GM12864 (cell line): Measurements from ENCODE around the gene CST5.
"Not testable (repeated sequence)": the region's sequence is repeated elsewhere in the genome, so short reads cannot be mapped to it uniquely, and the experiment has no call there.

Source experiments
- DNase-seq: peaks from one replicate; pipeline ENCODE4 v3.0.0-alpha.2; 2011; ENCODE audit warnings: low read depth
- H3K4me3 ChIP-seq: 2 replicates; pipeline ENCODE4 v1.5.1; 2011; ENCODE audit warnings: mild to moderate bottlenecking, low read depth, low read length, control low read depth
- CTCF ChIP-seq: IDR thresholded peaks from 2 replicates; pipeline ENCODE4 v1.5.1; 2011; ENCODE audit warnings: low read depth, mild to moderate bottlenecking, moderate library complexity, low read length, control low read depth, inconsistent platforms; ENCODE audit errors: missing control alignments

CST5 gene

GRCh38 chr20:23917024-23917725 is 37.6 kb upstream of the CST5 start:
- TF ChIP-seq CTCF = no peak
- no peak for DNase-seq
- no peak overlapping the region for H3K4me3 ChIP-seq

GRCh38 chr20:23915844-23916243 is 36.3 kb upstream of the CST5 start:
- TF ChIP-seq CTCF = no peak

DNA sequence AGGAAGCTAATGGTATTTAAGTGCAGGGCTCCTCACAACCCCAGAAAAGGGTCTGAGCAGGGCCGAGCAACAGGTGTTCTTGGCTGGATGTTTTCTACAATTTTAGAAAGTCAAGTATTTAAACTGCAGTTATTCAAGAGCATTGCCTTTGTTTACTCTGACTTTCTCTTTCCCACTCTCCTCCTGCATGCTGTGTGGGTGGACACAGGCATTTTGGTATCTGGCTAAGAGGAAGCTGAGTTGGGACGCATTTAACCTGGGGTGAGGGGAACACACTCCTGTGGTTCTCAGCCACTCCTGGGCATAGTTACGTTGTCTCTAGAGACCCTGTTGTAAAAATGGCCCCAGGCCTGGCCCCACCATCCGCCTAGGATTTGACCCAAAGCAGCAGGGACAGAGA is 34.9 kb upstream of the CST5 start:
- DNase-seq = not testable (repeated sequence)

More at GRCh38 chr20:23915844-23916243, 36.3 kb upstream of the CST5 start:
- no peak overlapping the region for H3K4me3 ChIP-seq
- no peak for DNase-seq

GRCh38 chr20:23910210-23910609 is 30.7 kb upstream of the CST5 start:
- H3K4me3 ChIP-seq = no peak overlapping the region
- no peak for TF ChIP-seq CTCF
- DNase-seq = no peak

More for the DNA sequence above, 34.9 kb upstream of the CST5 start:
- H3K4me3 ChIP-seq = not testable (repeated sequence)

- TF ChIP-seq CTCF = no peak
- no peak for DNase-seq
- H3K4me3 ChIP-seq = no peak overlapping the region
These were observed 29.8 kb upstream of the CST5 start for GRCh38 chr20:23909390-23909789.

DNA sequence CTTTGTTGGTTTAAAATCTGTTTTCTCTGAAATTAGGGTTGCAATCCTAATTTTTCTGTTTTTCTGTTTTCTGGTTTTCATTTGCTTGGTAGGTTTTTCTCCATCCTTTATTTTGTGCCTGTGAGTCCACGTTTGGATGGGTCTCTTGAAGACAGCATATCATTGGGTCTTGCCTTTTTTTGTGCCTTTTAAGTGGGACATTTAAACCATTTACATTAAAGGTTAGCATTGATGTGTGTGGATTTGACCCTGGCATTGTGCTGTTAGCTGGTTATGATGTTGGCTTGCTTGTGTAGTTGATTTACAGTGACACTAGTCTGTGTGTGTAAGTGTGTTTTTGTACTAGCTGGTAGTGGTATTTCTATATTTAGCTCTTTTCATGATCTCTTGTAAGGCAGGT is 28.0 kb upstream of the CST5 start:
- no peak for DNase-seq
- no peak for TF ChIP-seq CTCF
- H3K4me3 ChIP-seq = no peak overlapping the region

DNA sequence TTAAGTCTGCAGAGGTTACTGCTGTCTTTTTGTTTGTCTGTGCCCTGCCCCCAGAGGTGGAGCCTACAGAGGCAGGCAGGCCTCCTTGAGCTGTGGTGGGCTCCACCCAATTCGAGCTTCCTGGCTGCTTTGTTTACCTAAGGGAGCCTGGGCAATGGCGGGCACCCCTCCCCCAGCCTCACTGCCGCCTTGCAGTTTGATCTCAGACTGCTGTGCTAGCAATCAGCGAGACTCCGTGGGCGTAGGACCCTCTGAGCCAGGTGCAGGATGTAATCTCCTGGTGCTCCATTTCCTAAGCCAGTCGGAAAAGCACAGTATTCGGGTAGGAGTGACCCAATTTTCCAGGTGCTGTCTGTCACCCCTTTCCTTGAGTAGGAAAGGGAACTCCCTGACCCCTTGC is 22.8 kb upstream of the CST5 start:
- not testable (repeated sequence) for DNase-seq, H3K4me3 ChIP-seq

DNA sequence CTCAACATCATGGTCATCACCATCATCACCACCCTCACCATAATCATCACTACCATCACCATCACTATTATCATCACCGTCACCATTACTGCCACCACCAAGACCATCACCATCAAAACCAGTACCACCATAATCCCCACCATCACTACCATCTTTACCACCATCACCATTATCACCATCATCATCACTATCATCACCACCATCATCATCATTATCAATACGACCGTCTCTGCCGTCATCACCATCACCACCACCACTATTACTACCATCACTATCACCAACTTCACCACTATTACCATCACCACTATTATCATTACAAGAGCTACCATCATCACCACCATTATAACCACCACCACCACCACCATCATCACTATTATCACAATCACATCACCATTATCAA is 11.3 kb upstream of the CST5 start:
- not testable (repeated sequence) for DNase-seq, H3K4me3 ChIP-seq

DNA sequence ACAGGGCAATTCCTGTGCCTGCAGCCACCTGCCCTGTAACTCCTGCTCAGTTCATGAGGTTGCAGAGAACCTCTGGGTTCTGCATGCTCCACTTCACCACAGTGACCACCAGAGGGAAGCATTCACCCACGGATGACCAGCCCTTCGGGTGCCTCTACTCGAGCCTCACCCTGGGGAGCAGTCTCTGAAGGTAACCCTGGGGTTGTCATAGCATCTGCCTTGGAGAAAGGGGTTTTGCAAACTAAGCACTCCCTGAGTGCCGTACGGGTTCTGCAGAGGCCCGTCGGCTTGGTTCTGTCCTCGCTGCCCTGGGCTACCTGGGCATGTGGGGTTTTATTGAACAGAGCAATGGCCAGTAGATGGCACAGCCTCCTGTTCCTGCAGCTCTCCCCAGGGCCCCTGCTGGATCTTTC is 10.2 kb upstream of the CST5 start:
- peak; percentile 75 for TF ChIP-seq CTCF
- H3K4me3 ChIP-seq = no peak overlapping the region
- DNase-seq = peak; percentile 3
